ENCODE data around the gene BORCS5.

- TF ChIP-seq SUZ12 (IDR thresholded peaks at IDR 0.05; ENCODE audit: extremely low read depth, insufficient read depth, insufficient read length) (no peak), YY1 (IDR thresholded peaks at IDR 0.05; ENCODE audit: insufficient read depth, insufficient read length) (no peak)
Observed at GRCh38 chr12:12482150-12482761, 125.4 kb downstream of the BORCS5 start.

Measured in NT2/D1 (cell line).